ENCODE results near the gene EXOC3L4.

The EXOC3L4 gene

DNA sequence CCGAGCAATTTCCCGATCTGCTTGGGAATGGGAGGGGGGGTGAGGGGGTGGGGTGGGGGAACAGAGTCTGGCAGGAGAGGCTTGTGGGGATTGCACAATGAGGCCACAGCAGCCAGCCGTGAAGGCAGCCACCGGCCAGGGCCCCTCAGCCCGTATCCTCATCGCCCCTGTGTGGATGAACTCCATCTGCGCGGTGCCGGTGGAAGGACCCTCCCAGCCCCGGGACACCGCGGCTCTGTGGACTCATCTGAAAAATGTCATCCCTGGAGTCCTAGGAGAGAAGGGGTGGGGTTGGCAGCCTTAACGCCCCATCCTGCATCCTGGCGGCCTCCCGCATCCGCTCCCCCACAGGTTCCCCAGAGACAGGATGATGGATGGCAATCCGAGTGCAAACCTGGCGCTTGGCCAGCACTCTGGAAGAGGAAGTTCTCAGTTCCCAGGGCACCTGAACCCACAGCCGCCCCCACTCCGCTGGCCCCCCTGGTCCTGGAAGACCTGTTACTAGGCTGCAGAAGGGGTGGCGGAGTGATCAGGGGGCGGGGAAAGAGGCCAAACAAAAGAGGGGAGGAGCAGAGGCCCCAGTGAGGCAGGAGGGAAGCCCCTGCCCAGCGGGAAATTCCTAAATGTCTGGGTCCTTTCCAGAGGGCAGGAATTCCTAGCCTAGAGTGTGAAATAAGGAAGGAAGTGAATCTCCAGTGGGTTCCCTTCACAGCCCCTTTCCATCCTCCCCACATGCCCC is 27.5 kb downstream of the EXOC3L4 start:
- DNase-seq (ENCODE audit: low spot score), result no peak

DNA sequence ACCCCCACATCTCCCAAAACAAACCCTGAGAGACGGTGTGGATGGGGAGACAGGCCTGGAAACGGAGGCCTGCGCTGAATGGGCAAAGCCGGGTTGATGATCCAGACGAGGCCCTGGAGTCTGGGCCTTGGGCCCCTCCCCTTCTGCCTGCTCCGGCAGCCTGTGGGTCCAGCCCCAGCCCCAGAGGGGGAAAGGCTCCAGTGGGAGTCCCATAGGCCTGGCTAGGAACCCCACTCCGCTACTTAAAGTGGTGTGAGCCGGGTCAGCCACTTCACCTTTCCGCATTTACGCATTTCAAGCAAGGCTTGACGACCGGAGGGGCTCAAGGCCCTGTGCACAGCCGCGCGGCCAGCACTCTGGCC is 28.0 kb downstream of the EXOC3L4 start:
- no peak for DNase-seq (ENCODE audit: low spot score)

DNA sequence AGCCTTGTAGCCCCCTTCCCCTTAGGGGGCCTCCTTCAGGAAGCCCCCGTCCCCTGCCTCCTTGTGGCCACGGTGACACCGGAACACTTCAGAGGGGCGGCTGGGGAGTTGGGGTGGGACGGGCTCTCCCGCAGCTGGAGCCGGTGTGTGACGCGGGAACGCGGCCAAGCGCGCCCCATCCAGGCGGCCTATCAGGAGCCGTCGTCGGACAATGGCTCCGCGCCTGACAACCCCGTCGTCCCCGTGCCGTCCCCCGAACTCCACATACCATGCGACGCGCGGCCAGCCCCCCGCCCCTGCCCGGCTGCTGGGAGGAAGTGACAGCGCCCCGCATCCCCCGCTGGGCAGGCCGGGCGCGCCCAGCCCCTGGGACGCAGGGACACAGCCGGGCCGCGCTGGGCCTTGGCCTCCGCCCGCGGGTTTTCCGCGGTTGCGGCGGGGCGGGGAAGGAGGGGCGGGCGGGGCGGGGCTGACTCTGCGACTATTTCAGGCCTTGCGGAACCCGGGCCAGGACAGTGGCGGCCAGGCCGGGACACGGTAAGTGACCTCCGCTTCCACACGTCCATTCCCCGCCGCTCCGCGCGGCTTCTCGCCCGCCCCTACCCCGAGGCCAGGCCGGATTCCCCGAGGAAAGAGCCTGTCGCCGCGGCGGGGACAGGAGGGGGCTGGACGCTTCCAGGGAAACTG is 28.6 kb downstream of the EXOC3L4 start, which contains the start of gene TNFAIP2:
Gene TNFAIP2 (plus strand): TSS at position 515 of the 687 bp plus-strand sequence. CDS start 2,997 bp downstream, outside the sequence.
- no peak for DNase-seq (ENCODE audit: low spot score)

DNA sequence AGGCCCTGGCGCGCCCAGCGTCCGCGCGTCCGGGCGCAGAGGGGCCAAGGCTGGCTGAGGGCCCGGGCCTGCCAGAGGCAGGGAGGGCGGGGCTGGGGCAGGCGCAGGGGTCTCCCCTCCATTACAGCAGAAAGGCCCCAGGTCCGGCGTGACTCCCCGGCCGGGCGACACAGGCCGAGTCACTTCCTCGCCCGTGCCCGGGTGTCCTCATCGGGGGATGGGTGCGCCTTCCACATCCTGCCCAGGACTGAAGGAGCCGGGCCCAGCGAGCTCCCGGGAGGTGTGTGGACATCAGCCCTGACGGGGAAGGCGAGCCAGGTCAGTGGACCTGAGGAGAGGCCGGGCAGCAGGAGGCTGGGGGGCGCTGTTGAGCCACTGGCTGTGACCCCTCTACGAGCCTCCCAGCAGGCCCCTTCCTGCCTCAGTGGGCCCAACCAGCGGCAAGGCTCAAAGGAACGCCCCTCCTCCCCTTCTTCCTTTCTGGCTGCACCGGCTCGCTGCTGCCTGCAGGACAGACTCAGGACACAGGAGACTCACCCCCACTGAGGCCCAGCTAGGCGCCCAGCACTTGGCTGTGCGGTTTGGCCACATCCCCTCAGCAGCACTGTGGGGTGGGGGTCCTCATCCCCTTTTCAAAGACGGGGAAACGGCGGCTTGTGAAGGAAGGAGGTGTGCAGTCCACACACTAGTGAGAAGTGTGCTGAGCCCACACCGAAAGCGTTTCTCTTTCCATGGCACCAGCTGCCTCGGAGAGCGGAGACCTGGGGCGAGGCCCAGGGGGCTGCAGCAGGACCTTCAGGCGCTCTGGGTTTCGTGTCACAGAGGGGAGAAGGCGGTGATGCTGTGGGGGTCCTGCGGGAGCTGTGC is 29.3 kb downstream of the EXOC3L4 start:
- no peak for DNase-seq (ENCODE audit: low spot score)

DNA sequence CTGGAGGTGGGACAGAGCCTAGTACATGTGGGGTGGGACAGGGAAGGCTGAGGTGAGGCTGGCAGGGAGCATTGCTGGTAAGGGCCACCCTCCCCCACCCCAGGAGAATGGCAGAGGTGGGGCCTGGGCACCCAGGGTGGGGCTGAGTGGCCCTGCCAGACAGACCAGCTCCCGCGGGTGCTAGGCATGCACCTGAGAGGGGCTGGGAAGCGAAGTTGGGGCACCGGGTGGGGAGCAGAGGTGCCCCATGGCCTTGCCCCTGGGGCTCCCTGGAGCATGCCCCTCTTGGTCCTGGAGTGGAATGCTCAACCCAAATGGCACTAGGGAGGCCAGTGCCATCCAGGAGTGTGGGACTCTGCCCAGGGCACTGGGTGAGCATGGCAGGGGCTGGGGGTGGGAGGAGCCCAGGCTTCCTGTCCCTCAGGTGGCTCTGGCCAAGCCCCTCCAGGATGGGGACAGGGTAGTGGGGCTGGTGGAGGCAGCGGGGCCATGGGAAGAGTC is 30.0 kb downstream of the EXOC3L4 start:
- DNase-seq (ENCODE audit: low spot score), result no peak

DNA sequence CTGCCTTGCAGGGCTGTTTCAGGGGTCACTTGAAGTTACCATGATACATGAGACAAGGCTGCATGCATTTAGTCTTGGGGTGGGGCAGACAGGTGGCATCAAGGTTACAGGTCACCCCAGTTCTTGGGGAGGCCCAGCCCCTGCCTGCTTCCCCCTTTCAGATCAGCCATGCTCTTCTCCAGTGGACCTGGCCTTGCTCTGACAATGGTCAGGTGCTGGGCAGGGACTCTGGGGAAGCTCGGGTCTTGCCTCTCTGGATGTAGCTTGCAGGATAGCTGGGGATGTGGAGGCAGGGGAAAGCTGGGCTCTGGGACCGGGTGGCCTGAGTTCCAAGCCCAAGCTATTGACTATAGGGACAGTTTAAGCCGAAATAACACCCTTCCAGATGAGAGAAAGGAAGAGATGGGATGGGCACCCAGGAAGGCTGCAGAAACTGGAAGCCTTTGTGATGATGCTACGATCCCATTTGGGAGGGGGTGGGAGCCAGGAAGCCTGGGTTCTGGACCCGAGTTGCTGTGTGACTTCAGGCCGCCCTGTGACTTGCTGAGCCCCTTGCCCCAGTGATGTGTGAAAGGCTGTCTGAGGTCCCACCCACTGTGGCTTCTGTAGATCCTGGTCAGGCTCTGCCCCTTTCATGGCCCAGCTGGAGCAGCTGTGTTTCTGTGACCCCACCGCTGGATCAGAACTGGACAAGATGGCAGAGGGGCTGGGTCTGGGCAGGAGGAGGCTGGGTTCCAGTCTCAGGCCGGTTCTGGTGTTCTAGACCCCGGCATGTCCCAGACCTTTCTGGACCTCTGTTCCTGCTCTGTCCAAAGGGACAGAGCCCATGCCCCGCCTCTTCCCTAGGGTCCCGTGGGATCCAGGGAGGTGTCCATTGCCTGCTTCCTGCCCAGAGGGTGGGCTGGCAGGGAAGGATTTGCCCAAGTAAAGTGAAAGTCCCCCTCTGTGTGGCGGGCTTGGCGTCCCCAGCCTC is 30.9 kb downstream of the EXOC3L4 start:
- DNase-seq (ENCODE audit: low spot score), result no peak

DNA sequence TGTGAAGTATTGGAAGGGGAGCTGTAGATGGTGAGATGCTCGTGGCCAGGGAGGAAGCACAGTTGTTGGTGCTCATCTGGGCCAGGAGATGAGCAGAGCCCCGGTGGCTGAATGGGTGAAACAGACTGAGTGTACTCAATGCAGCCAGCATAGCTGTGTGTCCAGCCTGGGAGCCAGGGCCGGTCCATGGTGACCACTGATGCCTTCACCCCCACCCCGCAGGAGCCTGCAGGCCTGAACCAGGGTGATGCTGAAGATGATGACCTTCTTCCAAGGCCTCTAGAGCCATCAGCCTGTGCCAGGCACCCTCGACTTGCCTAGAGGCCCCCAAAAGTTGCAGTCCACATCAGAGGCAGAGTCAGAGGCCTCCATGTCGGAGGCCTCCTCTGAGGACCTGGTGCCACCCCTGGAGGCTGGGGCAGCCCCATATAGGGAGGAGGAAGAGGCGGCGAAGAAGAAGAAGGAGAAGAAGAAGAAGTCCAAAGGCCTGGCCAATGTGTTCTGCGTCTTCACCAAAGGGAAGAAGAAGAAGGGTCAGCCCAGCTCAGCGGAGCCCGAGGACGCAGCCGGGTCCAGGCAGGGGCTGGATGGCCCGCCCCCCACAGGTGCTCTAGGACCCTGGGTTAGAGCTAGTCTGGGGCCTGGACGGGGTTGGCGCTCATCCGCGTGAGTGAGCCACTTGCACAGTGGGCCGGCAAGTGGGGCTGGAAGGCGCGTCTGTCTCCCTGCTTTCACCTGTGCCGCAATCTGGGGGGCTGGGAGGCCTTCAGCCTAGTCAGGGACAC is 31.8 kb downstream of the EXOC3L4 start:
- no peak for DNase-seq (ENCODE audit: low spot score)

DNA sequence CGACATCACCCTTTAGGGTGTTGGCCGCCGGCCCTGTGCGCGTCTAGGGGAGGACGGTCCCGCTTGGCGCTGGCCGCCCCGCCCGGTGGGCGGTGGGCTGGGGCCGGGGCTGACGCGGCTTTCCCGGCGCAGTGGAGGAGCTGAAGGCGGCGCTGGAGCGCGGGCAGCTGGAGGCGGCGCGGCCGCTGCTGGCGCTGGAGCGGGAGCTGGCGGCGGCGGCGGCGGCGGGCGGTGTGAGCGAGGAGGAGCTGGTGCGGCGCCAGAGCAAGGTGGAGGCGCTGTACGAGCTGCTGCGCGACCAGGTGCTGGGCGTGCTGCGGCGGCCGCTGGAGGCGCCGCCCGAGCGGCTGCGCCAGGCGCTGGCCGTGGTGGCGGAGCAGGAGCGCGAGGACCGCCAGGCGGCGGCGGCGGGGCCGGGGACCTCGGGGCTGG is 32.4 kb downstream of the EXOC3L4 start:
- peak; percentile 75 for DNase-seq (ENCODE audit: low spot score)

DNA sequence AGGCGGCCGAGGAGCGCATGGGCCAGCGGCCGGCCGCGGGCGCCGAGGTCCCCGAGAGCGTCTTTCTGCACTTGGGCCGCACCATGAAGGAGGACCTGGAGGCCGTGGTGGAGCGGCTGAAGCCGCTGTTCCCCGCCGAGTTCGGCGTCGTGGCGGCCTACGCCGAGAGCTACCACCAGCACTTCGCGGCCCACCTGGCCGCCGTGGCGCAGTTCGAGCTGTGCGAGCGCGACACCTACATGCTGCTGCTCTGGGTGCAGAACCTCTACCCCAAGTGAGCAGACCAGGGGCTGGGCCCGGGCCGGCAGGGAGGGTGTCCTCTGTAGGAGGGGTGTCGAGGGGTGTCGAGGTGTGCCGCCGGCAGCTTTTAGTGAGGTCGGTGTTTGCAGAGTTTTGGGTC is 32.8 kb downstream of the EXOC3L4 start:
- no peak for DNase-seq (ENCODE audit: low spot score)

DNA sequence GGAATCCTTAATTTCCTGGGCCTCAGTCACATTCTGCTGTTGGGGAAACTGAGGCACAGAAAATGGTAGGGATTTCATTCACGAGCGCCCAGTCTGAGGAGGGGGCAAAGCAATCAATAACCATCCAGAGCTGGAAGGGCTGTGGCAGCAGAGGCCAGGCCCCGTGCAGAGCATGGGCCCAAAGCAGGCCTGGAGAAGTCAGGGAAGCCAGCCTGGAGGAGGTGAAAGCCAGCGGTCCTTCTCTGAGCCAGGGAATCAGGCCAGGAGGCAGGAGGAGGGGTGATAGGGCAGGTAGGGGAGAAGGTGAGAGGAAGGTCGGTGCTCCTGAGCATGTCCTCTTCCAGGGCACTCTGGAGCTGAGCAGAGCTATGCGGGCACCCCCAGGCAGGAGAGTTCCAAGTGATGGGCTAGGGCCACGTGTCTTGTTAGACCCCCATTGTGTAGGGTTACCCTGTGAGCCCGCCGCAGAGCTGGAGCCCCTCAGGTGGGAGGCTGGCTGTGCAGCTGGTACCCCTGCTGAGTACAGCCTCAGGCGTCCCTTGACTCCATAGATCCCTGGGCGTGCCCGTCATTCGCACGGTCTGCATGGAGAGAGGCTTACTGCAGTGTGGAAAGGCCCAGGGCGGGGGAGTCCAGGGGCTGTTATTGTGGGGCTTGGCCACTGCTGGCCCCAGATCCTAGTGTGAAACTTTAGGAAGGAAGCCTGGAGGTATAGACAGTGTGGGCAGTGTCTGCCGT is 33.5 kb downstream of the EXOC3L4 start:
- DNase-seq (ENCODE audit: low spot score), result no peak

DNA sequence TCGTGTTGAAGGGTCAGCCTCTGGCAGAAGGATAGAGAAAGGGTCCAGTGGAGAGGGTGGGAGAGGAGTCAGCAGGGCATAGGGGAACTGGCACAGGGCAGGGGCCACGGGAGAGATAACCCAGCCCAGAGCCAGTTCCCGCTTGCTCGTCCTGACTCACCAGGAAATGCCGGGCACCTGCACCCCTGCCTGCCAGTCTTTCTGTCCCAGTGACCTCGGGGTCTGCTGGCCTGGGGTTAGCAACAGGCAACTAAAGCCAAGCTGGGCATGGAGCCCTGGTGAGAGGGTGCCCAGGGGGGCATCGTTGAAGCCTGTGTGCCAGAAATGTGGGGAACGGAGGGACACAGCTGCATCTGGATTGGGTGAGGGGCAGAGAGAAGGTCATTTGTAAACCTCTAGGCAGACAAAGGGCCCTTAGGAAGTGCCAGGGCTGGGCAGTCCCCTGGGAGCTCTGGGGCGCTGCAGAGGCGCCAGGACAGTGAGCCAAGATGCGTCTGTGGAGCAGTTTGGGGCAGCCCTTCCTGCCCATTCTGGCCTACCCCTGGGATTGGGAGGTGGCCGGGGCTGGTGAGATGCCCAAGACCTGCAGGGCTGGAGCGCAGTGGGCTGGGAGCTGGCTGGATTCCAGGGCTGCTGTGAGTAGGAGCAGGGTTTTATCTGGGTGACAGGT is 34.2 kb downstream of the EXOC3L4 start:
- peak; percentile 39 for DNase-seq (ENCODE audit: low spot score)

DNA sequence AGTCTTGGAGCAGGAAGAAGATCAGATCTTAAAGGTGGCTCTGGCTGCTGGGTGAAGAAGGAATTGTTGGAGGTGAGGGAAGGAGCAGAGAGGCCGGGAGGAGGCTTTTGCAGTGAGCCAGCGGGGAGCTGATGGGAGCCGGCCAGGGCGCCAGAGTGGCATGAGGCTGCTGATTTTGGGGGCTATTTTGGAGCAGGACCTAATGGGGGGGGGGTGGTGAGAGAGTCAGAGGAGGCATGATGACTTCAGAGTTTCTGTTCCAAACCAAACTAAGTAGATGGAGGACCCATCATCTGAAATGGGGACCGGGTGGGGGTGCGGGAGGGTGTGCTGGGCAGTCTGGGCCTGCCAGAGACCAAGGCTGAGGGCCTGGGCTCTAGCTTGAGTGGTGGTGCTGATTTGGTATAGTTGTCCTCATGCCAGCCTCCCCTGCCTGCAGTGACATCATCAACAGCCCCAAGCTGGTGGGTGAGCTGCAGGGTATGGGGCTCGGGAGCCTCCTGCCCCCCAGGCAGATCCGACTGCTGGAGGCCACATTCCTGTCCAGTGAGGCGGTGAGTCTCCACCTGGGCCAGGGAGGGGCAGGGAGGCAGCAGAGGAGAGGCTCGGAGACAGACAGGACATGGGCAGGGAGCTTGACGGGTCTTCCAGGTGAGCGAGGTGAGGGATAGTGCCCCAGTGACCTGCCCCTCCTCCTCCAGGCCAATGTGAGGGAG is 34.9 kb downstream of the EXOC3L4 start:
- no peak for DNase-seq (ENCODE audit: low spot score)

DNA sequence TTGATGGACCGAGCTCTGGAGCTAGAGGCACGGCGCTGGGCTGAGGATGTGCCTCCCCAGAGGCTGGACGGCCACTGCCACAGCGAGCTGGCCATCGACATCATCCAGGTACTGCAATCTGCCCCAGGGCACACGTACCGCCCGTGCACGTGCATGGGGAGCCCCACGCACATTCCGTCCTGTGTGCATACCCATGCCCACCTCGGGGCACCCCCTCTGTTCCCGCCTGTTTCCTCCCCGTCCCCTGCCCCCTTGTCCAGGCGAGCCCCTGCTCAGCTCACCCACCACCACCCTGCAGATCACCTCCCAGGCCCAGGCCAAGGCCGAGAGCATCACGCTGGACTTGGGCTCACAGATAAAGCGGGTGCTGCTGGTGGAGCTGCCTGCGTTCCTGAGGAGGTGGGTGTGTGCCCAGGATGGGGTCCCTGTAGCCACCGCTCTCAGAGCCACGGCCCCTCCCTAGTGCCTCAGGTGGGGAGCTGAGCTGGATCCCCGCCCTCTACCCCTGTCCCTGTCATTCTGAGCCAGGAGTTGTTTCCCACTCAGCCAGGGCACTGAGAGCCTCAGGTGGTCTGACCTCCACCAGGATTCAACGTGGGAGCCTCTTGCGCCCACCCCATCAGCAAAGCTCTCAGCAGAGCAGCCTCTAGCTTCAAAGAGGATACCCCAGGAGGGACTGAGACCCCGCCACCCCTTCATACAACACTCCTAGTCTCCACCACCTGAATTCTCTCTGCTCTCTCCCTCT is 35.7 kb downstream of the EXOC3L4 start:
- DNase-seq (ENCODE audit: low spot score), result no peak

DNA sequence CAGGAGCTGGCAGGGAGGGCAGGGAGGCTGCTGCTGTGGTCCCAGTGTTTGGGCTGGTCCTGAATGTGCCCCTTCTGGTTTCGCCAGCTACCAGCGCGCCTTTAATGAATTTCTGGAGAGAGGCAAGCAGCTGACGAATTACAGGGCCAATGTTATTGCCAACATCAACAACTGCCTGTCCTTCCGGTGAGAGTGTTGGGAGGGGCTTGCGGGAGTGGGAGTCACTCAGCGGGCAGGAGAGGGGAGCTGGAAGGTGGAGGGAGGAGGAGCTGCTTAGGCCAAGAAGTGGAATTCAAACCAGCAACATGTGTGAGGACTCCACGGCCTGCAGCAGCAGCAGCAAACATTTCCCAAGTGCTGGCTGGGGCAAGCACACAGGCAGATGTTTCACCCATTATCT is 36.4 kb downstream of the EXOC3L4 start:
- no peak for DNase-seq (ENCODE audit: low spot score)

DNA sequence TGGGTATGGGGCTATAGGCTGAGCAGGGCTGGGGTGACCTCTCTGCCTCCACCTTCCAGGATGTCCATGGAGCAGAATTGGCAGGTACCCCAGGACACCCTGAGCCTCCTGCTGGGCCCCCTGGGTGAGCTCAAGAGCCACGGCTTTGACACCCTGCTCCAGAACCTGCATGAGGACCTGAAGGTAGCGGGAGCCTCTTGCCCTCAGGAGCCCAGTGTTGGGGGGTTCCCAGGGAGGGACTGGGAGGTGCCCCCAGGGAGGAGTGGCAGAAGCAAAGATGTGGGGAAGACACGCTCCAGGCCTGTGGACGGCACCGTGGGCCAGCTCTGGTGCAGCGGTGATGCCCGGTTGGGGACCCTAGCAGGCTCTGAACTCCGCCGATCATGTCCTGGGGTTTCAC is 37.1 kb downstream of the EXOC3L4 start:
- no peak for DNase-seq (ENCODE audit: low spot score)

DNA sequence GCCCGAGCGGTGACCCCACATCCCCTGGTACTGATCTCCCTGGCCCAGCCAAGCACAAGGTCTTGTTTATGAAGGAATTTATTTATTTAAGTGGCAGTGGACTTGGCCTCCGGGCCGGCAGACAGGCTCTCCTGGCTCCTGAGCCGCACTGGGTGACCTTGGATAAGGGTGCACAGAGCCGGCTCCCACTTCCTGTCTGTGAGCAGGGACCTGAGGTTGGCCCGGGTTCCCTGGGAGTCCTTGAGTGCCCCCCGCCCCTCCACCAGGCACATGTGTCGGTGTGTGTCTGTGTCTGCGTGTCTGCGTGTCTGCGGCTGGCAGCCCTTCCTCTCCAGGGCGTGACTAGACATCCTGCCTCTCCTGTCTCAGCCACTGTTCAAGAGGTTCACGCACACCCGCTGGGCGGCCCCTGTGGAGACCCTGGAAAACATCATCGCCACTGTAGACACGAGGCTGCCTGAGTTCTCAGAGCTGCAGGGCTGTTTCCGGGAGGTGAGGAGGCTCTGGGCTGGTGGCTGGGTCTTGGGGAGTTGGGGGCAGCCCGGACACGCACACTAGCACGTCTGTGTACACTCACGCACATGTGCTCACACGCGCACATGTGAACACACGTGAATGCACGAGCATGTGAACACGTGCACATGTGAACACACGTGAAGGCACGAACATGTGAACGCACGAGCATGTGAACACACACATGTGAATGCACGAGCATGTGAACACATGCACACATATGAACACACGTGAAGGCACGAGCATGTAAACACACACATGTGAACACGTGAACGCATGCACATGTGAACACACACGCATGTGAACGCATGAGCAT is 38.1 kb downstream of the EXOC3L4 start:
- DNase-seq (ENCODE audit: low spot score), result no peak
